Ovary (tissue), 9 donors: ENCODE results near the gene ATF1. TPM values are rescaled to one million over a fixed set of nuclear protein-coding genes. Genes with fewer than 3 reads are reported as not detected.

Source experiments
- DNase-seq, 5 donors: peaks; one replicate each; pipeline ENCODE4 v3.0.0-alpha.2; 2019 to 2020
- H3K27ac ChIP-seq, 2 donors: fragments of 200-600 bp; one replicate each; pipeline versions ENCODE4 v1.5.1 to v1.8.0; 2019 to 2022
- H3K27me3 ChIP-seq: fragments of 200-600 bp; one replicate; pipeline ENCODE4 v1.8.0; 2022
- H3K36me3 ChIP-seq: fragments of 200-600 bp; sonication (generic); one replicate; pipeline ENCODE4 v1.5.1; 2019
- H3K4me1 ChIP-seq: one replicate; pipeline ENCODE4 v1.8.1; 2013; ENCODE audit warnings: mild to moderate bottlenecking, moderate library complexity; ENCODE audit not compliant: insufficient read depth
- H3K4me3 ChIP-seq: fragments of 200-600 bp; sonication (generic); one replicate; pipeline ENCODE4 v1.5.1; 2017
- H3K9me3 ChIP-seq, 2 donors: fragments of 200-600 bp in 1 of 2; sonication (generic) in 1 of 2; one replicate each; pipeline versions ENCODE4 v1.5.1 to v1.8.1; 2013 to 2019; ENCODE audit warnings: mild to moderate bottlenecking in 1 of 2, moderate library complexity in 1 of 2
- EP300 ChIP-seq: sonication (generic); formaldehyde crosslinking; IDR thresholded peaks from one replicate; pipeline ENCODE4 v1.6.1; 2017; ENCODE audit warnings: antibody characterized with exemption
- POLR2A ChIP-seq: fragments of 450-650 bp; IDR thresholded peaks from one replicate; pipeline ENCODE4 v1.6.1; 2017; ENCODE audit warnings: antibody characterized with exemption, mild to moderate bottlenecking, moderate library complexity
- WGBS, 3 donors: extraction: QIAGEN DNeasy Blood & Tissue Kit in 1 of 3; methylation state at CpG; one replicate each; pipeline versions ENCODE4 v1.1.5 to v1.1.7; 2013 to 2017; 5-methylcytosine and 5-hydroxymethylcytosine counted together
- intact Hi-C, 4 donors: fragments of 100-400 bp; cut with DNase I; formaldehyde crosslinking; loops; one replicate each; pipeline versions ENCODE4 v1.11.0 to v1.15.1; 2022 to 2023
- polyA plus RNA-seq, 2 donors: library from polyadenylated mRNA; stranded (reverse); fragments of 200-250 nt in 1 of 2; fragments of 350-450 nt in 1 of 2; fragmentation: Illumina TruSeq in 1 of 2; extraction: RNeasy Lipid Tissue Mini Kit (QIAGEN cat#74804) in 1 of 2; gene quantifications; one replicate each; pipeline ENCODE4 v1.2.3, GENCODE V29; 2013 to 2014
- total RNA-seq, 7 donors: library from RNA; depleted of rRNA in 2 of 7; stranded (reverse); fragments of >200 nt in 2 of 7; fragmentation: NEBNext Ultra II Directional in 3 of 7; extraction: Animal tissue kit (Norgen Biotek cat#: 25700) in 3 of 7; gene quantifications; one replicate each; pipeline versions ENCODE4 v1.1.0 to v1.2.4, GENCODE V29; 2016 to 2023
- TF ChIP-seq, protein P1 (sequence below), 3 donors: fragments of 450-650 bp in 2 of 3; fragments of 200-600 bp in 1 of 3; IDR thresholded peaks; one replicate each; pipeline versions ENCODE4 v1.5.1 to v1.8.0; 2016 to 2022; ENCODE audit warnings: antibody characterized with exemption in 3 of 3, mild to moderate bottlenecking in 1 of 3
- donor health status: DM: no; HTN: no; CAD: no; lungs with moderate emphysema.
- donor health status: DM: no; HTN: no; CAD: no.
- donor health status: Bipolar disorder and iron deficiency.
- donor health status: DM: yes; HTN: yes; CAD: no.
- donor health status: DM: no; HTN: no; CAD: no.
- donor health status: DM: yes; HTN: yes; CAD: no.

Gene ATF1
- total and polyA plus RNA-seq, 9 donors = 17.9 to 55.6 (median 41.3) TPM

DNA sequence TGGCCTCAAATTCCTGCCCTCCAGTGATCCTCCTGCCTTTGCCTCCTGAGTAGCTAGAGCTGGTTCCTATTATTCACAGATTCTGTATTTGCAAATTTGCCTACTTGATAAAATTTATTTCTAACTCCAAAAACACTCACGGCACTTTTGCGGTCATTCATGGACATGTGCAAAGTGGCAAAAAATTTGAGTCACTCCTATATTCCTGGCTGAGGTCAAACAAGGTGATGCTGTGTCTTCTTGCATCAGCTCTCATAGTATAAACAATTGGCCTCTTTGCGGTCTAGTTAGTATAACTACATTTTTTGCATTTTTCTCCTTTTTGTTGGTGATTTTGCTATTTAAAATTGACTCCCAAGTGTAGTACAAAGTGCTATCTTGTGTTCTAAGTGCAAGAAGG lies 24.7 kb downstream of the ATF1 start:
- H3K4me1 ChIP-seq = no peaks in the 10 kb centered on the region
- intact Hi-C loops = no loop called here
- no peaks in the 10 kb centered on the region for H3K27me3 ChIP-seq
- no peak overlapping the region for H3K27ac ChIP-seq
- H3K9me3 ChIP-seq = peaks cover 0 to 4% of the 10 kb centered on the region in 2 donors
- H3K36me3 ChIP-seq = no peaks in the 10 kb centered on the region
- H3K4me3 ChIP-seq = no peak overlapping the region
- DNase-seq = no peak
- WGBS, 3 donors = 38 to 64% (median 48%) methylated on average over 3 of the region's 3 CpGs
- TF ChIP-seq, protein P1, sequence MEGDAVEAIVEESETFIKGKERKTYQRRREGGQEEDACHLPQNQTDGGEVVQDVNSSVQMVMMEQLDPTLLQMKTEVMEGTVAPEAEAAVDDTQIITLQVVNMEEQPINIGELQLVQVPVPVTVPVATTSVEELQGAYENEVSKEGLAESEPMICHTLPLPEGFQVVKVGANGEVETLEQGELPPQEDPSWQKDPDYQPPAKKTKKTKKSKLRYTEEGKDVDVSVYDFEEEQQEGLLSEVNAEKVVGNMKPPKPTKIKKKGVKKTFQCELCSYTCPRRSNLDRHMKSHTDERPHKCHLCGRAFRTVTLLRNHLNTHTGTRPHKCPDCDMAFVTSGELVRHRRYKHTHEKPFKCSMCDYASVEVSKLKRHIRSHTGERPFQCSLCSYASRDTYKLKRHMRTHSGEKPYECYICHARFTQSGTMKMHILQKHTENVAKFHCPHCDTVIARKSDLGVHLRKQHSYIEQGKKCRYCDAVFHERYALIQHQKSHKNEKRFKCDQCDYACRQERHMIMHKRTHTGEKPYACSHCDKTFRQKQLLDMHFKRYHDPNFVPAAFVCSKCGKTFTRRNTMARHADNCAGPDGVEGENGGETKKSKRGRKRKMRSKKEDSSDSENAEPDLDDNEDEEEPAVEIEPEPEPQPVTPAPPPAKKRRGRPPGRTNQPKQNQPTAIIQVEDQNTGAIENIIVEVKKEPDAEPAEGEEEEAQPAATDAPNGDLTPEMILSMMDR (IDR thresholded peaks at IDR 0.05) = no peak
- TF ChIP-seq EP300 (no peak), POLR2A (no peak)

DNA sequence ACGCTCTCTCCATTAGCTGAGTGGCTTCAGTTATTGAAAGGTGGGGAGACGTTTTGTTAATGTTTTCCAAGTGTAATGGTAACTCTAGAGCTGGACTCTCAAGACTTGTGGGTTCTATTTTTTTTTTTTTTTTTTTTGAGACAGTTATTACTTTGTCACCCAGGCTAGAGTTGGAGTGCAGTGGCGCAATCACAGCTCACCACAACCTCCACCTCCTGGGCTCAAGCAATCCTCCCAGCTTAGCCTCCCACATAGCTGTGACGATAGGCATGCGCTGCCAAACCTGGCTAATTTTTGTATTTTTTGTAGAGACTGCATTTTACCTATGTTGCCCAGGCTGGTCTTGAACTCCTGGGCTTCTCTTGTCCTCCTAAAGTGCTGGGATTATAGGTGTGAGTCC lies 26.2 kb downstream of the ATF1 start:
- Histone ChIP-seq H3K4me1 (no peaks in the 10 kb centered on the region), H3K9me3 (peaks cover 0 to 4% of the 10 kb centered on the region in 2 donors), H3K27ac (no peak overlapping the region), H3K4me3 (no peak overlapping the region), H3K27me3 (no peaks in the 10 kb centered on the region), H3K36me3 (no peaks in the 10 kb centered on the region)
- WGBS, 3 donors = 92 to 96% (median 94%) methylated on average over 5 of the region's 5 CpGs
- TF ChIP-seq, protein P1 (IDR thresholded peaks at IDR 0.05) = no peak
- TF ChIP-seq EP300 (no peak), POLR2A (no peak)
- intact Hi-C loops = no loop called here
- no peak for DNase-seq

DNA sequence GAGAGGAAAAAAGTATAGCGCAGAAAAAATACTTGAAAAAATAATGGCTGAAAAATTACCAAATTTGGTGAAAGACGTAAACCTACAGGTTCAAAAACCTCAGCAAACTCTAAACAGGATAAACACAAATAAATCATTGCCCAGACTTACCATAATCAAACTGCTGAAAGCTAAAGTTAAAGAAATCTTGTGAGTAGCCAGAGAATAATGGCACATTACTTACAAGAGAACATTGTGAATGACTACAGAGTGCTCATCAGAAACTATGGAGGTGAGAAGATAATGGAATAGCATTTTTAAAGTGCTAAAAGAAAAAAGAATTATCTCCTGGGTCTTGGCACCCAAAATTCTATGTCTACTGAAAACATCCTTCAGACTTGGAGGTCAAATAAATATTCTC lies 36.0 kb downstream of the ATF1 start:
- no peak for DNase-seq
- H3K9me3 ChIP-seq = peaks cover 0 to 6% of the 10 kb centered on the region in 2 donors
- no peaks in the 10 kb centered on the region for H3K27me3 ChIP-seq
- H3K27ac ChIP-seq = no peak overlapping the region
- WGBS, 3 donors = 99 to 100% (median 99%) methylated on average over 2 of the region's 2 CpGs
- H3K36me3 ChIP-seq = no peaks in the 10 kb centered on the region
- H3K4me1 ChIP-seq = no peaks in the 10 kb centered on the region
- intact Hi-C loops = no loop called here
- TF ChIP-seq EP300 = no peak
- TF ChIP-seq POLR2A = no peak
- TF ChIP-seq, protein P1 (IDR thresholded peaks at IDR 0.05) = no peak
- no peak overlapping the region for H3K4me3 ChIP-seq

DNA sequence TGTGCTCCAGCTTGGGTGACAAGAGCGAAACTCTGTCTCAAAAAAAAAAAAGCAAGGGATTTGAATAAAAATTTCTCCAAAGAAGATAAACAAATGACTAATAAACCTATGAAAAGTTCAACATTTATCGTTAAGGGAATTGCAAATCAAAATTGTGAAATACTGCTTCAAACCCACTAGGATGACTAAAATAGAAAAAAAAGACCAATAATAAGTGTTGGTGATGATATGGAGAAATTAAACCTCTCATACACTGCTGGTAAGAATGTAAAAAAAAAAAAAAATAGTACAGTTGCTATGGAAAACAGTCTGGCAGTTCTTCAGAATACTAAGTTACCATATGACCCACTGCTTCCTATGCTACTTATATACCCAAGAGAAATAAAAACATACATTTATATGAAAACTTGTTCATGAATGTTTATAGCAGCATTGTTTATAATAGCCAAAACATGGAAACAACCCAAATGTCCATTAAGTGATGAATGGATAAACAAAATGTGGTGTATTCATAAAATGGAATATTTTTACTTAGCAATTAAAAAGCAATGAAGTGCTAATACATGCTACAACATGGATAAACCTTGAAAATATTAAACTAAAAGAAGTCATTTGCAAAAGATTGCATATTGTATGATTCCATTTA lies 39.5 kb downstream of the ATF1 start:
- H3K27me3 ChIP-seq = no peaks in the 10 kb centered on the region
- peaks cover 1% of the 10 kb centered on the region for H3K4me1 ChIP-seq
- WGBS, 3 donors = 90 to 100% (median 95%) methylated on average over 2 of the region's 2 CpGs
- H3K9me3 ChIP-seq = peaks cover 0 to 6% of the 10 kb centered on the region in 2 donors
- no peak overlapping the region for H3K4me3 ChIP-seq
- TF ChIP-seq POLR2A = no peak
- TF ChIP-seq, protein P1 (IDR thresholded peaks at IDR 0.05) = no peak
- TF ChIP-seq EP300 = no peak
- no peaks in the 10 kb centered on the region for H3K36me3 ChIP-seq
- H3K27ac ChIP-seq = no peak overlapping the region
- intact Hi-C loops = no loop called here
- DNase-seq = no peak
